CD4-positive, alpha-beta T cell treated with Interleukin-4 for 4 hours (primary cell): ENCODE measurements around the gene TTC21B.
"Not testable (repeated sequence)": the region's sequence is repeated elsewhere in the genome, so short reads cannot be mapped to it uniquely, and the experiment has no call there.

Experiments
- DNase-seq: peaks from one replicate; pipeline ENCODE4 v3.0.0-alpha.2; 2020

TTC21B gene

DNA sequence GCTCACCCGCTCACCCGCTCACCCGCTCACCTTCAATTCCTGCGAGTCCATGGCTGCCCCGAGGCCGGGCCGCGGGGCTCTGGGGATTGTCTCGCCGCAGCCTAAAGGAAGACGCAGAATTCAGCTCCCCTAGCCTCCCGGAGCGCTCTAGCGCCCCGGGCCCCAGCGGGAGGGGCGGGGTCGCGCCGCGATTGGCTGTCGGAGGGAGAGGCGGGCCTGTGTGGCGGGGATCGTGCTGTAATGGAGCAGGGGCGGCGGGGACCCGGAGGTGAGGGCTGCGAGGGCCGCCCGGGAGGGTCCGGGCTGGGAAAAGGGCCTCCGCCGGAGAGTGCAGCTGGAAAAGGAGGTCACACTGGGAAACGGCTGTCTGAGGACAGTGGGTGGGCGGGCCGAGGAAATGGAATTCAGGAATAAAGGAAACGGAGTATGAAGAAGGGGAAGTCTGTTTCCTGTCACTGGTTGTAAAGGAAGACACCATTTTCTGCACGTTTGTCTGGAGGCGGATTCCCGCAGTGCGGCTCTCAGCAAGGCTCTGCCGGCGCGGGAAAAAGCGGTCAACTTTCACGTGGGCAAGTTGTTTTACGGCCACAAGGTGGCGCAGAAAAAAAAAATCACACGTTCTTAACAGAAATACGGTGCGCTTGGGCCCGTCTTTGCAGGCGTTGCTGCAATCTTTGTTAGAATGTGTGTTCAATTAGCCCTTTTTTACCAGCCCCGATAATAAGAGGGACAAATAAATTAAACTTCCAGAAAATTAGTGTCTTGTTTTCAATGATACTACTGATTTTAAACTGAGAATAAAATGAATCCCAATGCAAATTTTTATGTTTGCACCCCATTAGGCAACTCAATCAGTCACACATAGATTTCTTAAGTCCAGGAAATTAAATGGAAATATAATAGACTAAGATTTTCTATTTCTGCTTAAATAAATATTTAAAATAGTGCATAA, at the start of gene TTC21B:
TSS of gene TTC21B (minus strand) at position 122 of the 952 bp plus-strand sequence. CDS start at position 51, 71 bp downstream.
- DNase-seq, result peak; percentile 92

DNA sequence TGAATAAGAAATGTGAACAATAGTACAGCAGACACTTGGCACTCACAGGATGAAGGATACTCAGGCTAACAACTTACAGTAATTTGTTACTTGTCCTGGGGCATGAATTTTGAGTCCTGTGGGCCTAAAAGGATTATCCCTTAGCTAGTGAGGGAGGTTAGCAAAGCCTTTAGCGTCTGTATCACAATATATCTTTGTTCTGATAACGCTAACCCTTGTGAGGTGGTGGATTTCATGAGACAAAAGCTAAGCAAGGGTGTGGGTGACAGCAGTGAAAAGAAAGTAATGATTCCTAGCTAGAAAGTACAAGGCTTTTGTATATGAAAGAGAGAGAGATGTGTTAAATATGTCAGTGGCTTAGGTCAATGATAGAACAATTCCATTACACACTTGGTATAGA, 46.8 kb upstream of the TTC21B start:
- no peak for DNase-seq

DNA sequence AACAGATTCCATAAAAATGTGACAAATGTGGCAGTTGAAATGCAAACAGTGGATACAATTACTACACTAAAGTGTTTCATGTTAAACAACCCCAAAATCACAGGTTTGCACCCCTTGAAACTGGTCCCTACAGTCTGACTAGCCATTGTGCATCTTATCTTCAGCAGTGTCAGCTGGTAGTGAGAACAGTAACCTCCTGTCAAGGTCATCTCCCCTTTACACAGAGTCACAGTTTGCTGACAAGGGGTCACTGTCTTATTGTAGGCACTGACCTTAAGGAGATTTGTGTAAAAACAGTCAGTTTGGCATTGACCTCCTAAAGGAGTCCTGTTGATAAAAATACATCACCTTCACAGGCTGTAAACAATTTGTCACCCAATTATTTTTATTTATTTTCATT, 37.3 kb upstream of the TTC21B start:
- DNase-seq, result no peak

DNA sequence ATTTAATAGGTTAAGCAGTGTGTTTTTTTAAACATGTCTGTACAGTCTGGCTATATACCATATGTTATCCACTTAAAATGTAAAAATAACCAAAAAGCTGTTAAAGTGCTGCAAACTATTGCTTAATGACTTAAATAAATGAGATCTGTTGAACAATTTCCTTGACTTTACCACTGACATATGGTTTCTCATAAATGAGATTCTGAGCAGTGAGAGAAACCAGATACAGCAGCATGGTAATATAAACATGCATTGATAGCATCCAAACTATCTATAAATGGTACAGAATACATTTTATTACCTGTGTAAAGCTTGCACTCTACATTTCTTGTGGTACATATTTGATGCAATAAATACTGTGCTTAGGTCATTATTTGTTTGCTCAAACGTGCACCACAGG, 36.3 kb upstream of the TTC21B start:
- no peak for DNase-seq

DNA sequence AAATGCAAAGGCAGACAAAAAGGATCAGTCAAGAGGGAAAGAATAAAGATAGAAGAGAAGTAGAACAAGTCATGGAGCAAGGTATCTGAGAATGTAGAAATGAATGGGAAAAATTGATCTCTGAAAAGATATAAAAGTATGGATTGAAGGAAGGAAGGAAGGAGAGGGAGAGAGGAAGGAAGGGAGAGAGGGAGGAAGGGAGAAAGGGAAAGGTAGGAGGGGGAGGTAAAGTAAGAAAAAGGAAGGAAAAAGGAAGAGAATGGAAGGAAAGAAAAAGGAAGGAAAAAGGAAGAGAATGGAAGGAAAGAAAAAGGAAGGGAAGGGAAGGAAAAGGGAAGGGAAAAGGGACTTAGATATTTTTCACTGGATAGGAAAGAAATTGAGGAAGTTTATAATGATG, 31.5 kb upstream of the TTC21B start:
- no peak for DNase-seq

- not testable (repeated sequence) for DNase-seq
Measured at GRCh38 chr2:165972161-165972560, 18.6 kb upstream of the TTC21B start.

- no peak for DNase-seq
Measured at GRCh38 chr2:165970663-165971062, 17.1 kb upstream of the TTC21B start.

GRCh38 chr2:165969227-165969626, 15.7 kb upstream of the TTC21B start:
- no peak for DNase-seq

- DNase-seq, result no peak
Measured at GRCh38 chr2:165967746-165968145, 14.2 kb upstream of the TTC21B start.

GRCh38 chr2:165961818-165962217, 8.2 kb upstream of the TTC21B start:
- DNase-seq, result no peak

GRCh38 chr2:165959371-165959770, 5.8 kb upstream of the TTC21B start:
- DNase-seq, result no peak

DNA sequence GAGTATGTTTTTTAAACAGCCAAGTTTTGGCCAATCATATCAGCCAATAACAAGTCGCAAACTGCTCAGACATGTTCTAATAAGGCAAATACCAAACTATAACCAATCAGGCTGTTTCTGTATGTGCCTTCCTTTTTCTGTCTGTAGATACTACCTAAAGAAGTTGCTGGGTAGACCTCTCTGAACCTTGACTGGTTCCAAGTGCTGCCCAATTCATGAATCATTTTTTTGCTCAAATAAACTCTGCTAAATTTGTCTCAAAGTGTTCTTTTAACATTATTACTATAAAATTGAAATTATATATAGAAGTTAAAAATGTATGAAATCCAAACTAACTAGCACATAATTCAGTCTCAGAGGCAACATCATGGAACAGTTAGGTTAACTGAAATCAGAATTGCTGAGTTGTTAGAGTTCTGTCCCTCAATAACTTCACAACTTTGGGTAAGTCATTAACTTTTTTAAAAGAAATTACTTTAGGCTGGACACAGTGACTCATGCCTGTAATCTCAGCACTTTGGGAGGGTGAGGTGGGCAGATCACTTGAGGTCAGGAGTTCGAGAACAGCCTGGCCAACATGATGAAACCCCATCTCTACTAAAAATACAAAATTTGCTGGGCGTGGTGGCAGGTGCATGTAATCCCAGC, 4.9 kb upstream of the TTC21B start:
- DNase-seq, result no peak

DNA sequence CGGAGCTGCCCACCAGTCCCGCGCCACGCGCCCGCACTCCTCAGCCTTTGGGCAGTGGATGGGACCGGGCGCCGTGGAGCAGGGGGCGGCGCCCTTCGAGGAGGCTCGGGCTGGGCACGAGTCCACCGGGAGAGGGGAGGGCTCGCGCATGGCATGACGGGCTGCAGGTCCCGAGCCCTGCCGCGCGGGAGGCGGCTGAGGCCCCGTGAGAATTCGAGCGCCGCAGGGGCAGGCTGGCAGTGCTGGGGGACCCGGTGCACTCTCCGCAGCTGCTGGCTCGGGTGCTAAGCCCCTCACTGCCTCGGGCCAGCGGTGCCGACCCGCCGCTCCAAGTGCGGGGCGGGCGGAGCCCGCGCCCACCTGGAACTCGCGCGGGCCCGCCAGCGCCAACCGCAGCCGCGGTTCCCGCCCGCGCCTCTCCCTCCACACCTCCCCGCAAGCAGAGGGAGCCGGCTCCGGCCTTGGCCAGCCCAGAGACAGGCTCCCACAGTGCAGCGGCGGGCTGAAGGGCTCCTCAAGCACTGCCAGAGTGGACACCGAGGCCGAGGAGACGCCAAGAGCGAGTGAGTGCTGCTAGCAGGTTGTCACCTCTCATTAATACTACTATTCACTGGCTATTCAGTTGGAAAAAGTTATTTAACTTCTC, 3.6 kb upstream of the TTC21B start:
- no peak for DNase-seq

DNA sequence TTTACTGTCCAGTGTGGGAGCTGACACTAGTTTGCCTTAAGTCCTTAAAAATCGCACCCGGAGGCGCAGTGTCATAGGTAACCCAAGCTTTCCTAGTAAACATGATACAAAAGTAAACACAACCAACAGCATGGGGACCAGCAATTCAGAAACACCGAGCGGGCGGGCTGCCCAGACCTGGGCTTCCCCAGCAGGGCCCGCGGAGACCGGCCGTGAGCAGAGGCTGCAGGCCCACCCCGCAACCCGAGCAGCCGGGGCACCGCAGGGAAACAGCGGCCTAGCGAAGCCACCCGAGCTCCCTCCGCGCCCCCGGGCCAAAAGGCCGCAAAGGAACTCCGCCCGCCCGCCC, 296 bp downstream of the TTC21B start:
- DNase-seq, result no peak

- peak; percentile 36 for DNase-seq
Measured at GRCh38 chr2:165952741-165953211, 800 bp downstream of the TTC21B start.

- DNase-seq, result no peak
Measured at GRCh38 chr2:165952085-165952484, 1.5 kb downstream of the TTC21B start.

DNA sequence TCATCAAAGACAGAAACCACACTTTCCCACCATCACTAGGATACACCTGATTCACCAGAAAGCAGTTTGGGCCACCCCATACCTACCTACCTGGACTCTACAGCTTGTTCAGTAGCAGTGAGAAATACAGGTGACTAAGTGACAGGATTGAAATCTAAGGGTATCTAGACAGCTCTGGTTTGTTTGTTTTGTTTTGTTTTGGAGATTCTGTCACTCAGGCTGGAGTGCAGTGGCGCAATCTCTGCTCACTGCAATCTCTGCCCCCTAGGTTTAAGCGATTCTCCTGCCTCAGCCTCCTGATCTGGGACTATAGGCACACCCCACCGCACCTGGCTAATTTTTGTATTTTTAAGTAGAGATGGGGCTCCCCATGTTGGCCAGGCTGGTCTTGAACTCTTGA, 3.1 kb downstream of the TTC21B start:
- peak; percentile 30 for DNase-seq

DNA sequence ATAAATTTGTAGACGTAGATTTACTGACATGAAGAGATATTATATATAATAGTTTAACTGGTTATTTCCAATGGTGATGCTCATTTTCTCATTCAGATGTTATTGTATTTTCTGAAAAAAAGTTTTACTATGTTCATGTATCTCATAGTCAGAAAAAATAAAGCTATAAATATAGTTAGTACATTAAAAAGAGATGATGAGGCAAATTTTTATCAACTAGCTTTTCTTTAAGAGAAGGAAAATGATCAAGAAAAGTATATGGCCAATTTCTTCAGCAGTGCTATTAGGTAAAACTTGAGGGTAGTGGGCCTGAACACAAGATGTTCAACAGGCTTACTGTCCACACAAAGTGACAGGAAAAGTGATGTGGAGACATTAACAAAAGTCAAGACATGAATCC, 11.7 kb downstream of the TTC21B start:
- DNase-seq, result no peak

DNA sequence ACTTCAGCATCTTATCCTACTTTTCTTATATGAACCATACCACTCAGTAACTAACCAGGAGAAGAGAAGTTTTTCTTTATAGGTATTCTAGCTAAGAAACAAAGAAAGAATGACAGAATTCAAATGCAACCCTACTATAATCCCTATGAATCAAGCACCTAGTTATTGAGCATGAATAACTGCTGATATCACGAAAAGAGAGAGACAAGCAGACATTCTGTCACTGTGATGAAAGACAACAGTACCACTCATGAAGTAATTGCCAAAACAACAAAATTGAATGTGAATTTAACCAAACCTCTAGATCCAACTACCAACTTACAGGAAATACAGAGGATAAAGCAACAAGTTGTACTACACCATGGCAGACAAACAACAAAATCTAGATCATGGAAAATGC, 15.3 kb downstream of the TTC21B start:
- DNase-seq, result no peak

GRCh38 chr2:165933211-165933910, 20.2 kb downstream of the TTC21B start:
- DNase-seq, result no peak

DNA sequence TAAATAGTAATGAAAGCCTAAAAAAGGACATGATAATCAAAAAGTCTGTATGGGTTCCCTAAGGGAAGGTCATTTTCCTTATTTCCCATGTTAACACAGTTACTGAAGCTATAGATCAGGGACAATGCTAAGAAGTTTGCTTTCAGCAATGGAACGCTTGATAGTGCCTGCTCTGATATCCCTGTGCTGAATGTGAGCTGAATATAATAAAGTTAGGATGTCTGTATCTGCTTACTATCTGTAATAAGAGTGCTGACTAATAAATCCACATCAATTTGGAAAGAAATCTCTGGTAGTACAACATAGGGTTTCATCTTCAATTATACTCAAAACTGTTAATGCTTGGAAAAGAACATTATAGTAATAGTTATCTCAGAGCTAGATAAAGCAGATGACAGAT, 25.8 kb downstream of the TTC21B start:
- DNase-seq, result no peak

- DNase-seq, result no peak
Measured at GRCh38 chr2:165927353-165927752, 26.2 kb downstream of the TTC21B start.

DNA sequence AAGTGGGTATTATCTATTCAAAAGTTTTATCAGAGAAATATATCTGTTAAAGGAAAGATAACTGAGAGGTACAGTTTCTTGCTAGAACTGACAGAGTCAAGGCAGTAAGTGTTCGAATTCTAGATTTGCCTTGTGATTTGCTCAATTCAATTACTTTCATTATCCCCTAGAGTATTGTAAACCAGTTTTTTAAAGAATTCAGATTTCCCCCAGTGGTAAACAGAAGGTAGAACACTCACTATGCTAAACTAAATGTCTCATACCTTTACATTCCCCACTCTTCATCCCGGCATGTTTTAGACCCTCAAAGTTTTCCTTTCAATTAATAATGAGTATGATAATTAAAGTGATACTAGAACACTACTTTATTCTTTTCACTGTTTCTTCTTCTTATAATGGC, 28.6 kb downstream of the TTC21B start:
- no peak for DNase-seq
